Medulla oblongata (tissue), 1 donor: Measurements from ENCODE around the gene KCNQ1.

Source experiments
- DNase-seq: peaks from one replicate; pipeline ENCODE4 v3.0.0-alpha.2; 2015; ENCODE audit errors: extremely low spot score

The KCNQ1 gene

DNA sequence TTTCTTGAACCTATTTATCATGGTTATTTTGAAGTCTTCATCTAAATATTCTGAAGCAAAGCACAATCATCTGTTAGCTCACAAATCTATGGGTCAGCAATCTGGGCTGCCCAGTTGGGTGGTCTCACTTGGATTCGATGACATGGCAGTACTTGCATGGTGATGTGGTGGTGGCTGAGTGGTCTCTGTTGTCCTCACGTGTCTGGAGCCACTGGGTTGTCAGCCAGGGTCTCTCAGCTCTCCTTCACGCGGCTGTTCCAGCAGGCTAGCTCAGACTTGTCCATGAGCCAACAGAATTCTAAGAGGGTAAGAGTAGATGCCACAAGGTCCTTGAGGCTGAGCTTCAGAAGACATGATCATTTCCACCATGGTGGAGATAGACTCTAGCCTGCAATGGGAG, 321.4 kb downstream of the KCNQ1 start:
- no peak for DNase-seq

DNA sequence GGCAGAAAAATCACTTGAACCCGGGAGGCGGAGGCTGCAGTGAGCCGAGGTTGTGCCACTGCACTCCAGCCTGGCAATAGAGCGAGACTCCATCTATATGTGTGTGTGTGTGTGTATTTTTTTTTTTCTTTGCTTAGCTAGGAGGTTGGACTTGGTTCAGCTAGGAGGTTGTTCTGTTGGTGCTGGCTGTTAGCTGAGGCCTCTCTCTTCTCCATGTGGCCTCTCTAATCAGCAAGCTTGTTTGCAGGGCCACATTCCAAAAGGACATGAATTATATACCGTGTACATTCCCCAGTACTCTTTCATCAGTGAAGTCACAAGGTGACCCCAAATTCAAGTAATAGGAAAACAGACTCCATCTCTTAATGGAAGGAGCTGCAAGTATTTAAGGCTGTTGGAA, 322.3 kb downstream of the KCNQ1 start:
- DNase-seq, result no peak

DNA sequence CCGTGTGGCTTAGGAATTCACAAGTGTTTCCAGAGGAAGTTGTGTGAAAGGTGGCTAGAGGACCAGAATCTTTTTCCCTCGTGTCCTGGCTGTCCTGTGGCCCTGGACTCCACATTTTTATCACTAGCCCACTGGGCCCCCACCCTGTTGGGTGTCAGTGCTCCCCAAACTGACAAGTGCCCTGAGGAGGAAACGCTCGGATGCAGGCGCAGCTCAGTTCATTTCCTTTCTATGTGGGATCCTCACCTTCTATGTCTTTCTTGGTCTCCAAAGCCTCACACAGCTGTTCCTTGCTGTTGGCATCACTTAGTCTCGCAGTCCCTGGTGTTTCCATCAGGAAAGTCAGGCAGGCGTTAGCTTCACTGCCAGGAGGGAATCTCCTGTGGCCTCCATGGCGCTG, 323.0 kb downstream of the KCNQ1 start:
- no peak for DNase-seq

DNA sequence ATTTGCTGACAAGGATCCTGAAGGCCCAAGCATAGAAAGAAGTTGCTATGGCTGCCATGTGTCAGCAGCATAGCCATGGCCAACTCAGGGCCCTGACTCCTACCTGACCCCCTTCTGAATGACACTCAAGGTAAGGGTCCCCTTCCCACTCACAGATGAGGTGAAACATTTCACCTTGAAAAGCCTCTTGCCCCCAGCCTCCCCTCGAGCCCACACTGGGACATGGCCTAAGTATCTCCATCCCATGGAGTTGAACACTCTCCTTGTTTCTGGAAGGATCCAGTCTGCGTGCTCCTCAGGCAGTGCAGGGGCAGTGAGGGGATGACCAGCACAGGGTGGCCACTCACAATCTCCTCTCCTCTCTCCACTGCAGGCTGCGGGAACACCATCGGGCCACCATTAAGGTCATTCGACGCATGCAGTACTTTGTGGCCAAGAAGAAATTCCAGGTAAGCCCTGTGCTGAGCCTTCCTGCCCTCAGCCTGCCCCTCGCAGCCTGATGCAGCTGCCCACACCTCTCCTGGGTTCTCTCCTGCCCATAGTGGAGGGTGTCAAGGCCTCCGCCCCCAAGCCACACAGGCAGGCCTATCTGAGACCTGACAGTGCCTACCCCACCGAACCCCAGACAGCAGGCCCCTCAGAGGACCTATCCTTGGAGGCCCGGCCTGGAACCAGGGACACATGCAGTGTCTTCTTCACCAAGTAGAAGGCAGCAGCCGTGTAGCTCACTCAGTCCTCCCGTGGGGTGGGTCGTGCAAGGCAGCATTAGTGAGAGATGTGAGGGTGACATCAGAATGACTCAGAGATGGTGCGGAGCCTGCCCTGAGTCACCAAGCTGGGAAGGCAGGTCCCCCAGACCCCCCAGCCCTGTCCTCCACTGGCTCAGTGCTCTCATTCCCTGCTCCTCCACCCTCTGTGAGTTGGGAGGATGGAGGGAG, 323.9 kb downstream of the KCNQ1 start:
- no peak for DNase-seq

DNA sequence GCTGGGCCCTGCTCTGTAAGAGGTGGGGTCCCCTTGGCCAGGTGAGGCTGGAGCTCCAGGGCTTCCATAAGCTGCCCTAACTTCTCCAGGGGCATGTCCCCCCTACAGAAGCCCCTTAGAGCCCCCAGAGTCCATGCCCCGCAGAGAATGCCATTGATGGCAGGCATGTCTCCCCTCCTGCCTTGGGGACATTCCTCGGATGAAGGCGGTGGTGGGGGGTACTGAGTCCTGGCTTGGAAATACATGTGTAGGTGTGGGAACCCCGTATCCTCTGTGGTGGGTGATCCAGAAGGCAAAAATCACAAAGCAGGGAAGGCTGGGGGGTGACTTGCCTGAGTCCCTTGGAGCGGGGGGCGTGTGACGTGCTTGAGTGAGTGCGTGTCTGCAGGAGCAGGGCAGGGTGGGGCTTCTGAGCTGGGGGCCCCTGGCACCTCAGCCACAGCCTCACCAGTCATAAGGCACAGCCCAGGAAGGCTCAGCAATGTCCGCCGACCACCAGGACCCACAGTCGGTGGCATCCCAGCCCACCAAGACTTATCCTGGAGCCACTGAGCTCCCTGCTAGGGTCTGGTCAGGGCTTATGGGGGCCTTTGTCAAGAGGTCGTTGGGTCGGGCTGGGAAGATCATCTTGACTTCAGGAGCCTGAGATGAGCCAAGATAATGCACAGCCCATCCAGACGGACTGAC, 324.7 kb downstream of the KCNQ1 start:
- DNase-seq, result no peak

DNA sequence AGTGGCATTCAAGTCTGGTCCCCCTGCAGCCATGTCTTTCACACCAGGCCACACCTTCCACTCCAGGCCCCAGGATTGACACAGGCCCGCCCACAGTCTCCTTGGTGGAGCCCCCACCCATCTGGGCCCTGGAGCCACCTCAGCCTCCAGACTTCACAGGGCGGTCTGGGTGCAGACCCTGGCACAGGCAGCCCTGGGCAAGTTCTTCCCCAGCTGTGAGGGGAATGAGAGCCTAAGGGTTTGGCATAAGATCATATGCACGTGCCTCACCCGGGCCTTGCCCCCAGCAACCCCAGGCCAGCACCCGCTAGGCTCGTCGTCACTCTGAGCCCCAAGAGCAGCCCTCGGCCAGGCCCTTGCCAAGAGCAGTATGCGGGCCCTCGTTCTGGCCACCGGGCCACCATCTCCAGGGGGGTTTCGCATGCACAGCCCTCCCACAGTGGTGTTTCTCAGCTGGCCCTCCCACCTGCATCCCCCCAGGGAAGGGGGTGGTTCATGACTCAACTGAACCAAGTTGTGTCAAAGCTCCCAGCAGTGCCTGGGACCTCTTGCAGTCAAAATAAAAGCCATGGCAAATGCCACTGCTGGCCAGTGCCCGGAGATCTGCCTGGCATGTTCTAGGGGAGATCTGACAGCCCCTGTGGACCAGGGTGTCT, 325.4 kb downstream of the KCNQ1 start:
- no peak for DNase-seq

DNA sequence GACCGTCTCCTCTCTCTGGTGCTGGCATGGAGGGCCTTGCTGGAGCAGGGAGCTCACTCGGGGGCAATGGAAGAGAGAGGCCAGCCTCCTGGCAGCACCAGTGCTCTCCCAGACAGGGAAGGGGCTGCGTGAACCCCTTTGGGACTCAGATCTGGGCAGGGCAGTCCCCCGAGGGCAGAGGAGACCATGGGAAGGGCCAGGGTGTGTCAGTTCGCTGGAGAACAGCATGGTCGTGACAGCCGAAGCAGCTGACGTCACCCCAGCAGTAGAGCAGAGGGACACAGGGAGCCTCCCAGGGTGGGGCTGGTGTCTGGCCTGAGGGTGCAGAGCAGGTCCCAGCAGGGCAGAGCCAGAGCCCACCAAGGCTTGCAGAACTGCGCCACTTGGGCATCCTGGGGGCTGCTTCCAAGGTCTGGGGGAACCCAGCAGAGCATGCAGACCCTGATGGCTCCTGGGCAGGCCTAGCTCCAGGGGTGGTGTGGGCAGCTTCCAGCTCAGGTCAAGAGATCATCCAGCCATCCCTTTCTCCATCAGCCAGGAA, 326.0 kb downstream of the KCNQ1 start:
- DNase-seq, result no peak

DNA sequence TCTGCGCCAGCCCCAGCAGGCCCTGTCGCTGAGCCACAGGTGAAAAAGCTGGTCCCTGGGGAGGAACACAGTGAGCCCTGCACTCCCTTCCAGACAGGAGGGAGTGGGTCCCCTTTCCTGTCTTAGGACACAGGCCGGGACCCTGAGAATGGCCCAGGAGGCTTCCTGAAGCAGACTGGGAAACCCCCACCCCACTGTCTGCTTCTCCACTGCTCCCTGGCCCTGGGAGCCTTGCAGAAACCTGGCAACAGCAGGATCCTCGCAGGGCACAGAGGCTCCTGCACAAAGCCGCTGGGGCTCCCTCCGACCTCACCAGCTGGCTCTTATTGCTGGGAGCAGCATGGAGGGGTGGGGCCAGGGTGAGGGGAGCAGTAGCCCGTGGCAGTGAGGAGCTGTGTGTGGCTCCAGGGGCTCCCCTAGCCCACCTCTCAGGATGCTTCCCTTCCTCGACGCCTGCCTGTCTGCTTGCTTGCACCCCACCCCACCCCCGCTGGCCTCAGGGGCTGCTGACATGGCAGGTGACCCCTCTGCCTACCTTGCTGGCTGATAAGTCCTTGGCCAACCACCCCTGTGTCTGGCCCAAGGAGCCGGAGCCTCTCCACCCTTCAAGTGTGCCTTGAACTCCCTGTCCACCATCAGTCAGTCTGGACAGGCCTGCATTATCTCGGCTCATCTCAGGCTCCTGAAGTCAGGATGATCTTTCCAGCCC, 327.1 kb downstream of the KCNQ1 start:
- DNase-seq, result no peak

DNA sequence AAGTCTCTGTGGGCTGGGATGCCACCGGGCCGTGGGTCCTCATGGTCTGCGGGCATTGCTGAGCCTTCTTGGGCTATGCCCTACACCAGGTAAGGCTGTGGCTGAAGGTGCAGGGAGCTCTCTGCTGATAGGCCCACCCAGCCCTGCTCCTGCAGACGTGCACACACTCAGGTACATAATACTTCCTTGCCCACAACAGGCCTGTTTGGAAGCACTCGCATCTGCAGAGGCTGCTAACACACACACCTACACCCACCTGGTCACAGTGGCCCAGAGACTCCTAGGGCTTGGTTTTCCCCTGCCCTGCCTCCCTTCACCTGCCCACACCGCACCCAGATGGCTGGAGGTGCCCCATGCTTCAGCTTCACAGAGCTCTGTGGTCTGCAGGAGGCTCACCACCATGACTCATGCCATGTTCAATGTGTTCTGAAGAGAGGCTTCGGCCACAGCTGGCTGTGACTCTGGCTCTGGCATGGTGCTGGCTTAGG, 327.8 kb downstream of the KCNQ1 start:
- no peak for DNase-seq

DNA sequence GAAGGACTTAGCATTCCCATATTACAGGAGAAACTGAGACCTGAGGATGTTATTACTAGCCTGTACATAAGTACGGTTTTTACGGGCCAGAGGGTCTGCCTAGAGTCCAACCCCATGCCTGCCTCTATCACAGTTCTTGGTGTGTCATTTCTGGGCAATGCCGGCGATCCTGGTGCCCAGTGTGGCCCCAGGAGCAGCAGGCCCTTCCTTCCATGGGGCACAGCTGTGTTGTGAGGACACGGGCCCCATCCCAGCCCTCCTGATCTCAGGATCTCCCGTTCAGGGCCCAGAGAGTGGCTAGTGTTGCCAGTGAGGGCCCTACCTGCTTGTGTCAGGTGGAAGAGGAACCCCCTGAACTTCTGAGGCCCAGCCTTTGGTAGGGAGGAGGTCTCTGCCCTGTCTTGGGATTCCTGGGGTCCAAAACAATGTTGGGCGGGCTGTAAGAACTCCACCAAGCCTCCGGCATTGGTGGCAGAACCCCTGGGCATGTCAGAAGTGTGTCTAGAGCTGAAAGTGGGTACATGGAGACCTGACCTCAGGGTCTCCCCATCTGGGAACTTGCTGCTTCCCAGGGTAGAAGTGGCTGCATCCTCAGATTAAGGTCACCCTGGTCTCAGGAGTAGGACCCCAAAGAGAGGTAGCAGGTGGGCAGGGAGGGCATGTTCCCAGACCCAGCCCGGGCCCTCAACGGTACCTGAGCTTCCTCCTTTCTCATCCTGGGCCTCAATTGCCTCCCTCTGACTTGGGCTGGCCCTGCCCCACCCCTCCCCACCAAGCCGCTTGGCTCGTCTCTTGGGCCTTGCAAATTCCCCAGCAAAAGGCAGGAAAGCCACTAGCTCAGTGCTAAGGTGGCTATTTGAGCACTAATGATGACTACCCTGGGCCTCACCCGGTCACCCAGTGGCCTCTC, 329.6 kb downstream of the KCNQ1 start:
- DNase-seq, result no peak

DNA sequence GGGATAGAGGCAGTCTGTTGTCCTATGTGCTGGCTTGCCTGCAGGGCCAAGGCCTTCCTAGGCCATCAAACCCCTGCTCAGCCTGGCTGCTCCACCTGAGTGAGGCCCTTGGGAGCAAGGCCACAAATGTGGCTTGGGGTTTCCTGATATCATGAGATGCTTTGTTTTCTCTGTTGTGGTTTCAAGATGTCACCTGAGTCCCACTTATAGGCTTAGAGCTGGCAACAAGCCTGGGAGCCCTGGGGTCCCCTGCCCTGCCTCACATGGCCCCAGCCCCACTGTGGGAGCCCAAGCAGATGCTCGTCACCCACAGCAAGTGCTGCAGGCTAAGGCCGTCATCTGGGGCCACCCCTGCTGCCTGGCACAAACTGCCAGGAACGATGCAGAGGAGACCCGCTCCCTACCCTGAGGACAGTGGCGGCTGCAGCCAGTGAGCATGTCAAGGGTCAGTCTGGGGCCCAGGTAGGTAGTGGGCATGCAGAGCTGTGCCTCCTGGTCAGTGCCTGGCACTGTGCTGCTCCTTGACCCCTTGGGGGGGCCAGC, 330.3 kb downstream of the KCNQ1 start:
- DNase-seq, result no peak

DNA sequence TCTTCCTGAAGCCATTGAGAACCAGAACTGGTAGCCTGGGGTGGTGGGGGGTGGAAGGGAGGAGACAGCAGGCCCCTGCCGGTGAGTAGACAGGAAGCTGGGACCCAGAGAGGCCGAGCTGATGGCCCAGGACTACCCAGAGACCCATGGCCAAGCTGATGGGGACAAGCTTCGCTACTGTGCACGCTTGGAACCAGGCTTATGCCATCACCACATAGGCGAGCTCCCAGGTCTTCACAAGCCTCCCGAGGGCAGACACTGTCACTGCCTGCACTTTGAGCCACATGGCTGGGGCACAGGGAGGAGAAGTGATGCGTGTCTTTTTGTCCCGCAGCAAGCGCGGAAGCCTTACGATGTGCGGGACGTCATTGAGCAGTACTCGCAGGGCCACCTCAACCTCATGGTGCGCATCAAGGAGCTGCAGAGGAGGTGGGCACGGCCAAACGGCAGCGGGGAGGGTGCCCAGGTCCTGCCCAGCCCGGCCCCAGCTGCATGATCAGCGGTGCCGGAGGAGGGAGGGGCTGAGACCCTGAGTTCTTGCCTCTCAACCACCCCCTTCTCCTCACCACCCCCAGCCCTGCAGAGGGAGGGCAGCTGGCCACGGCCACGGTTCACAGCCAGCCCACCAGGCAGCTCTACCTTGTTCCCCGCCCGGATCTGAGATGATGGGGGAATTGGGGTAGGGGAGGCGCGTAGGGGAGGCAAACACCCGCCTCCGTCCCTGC, 331.0 kb downstream of the KCNQ1 start:
- no peak for DNase-seq

DNA sequence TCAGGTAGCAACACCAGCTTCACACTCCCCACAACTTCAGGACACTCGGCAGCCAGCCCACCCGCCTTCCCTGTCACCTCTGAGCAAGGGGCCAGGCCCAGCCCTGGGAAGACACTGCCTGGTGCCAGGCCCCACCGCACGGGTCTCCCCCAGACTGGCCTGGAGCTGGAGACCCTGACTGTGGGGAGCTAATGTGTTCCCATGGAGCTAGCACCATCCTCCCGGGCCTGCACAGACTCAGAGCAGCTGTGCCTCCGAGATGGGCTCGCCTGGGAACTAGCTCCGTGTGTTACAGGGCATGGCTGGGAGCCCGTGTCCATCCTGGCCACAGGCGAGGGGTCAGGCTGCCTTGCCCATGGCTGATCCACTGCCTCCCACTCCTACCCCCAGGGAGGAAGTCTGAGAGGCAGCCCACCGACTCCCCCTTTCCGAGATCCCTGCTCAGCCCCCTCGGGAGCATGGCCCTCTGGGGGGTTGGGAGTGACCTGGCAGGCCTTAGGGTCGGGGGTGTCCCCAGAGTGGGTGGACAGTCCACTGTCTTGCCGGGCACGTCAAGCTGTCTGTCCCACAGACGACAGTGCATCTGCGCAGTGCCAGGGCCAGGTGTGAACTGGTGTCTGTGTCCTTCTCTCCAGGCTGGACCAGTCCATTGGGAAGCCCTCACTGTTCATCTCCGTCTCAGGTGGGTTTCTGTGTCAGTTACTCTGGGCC, 331.7 kb downstream of the KCNQ1 start:
- no peak for DNase-seq

DNA sequence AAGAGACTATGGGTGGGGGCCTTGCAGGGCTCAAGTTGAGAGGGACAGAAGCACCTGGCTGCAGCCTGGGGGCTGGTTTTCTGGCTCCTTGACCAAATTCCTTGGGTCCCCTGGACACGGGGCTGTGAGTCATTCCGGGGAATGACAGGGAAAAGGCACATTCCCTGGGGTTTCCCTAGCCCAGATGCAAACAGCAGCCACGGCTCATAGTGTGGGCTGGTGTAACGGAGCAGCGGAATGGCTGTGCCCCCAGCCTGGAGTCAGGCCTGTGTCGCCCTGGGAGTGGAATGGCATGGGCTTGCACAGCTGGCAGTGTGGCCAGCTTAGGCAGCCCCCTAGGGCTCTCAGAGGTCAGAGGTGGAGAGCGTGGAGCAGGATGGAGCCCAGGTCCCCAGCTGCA, 332.6 kb downstream of the KCNQ1 start:
- DNase-seq, result no peak

DNA sequence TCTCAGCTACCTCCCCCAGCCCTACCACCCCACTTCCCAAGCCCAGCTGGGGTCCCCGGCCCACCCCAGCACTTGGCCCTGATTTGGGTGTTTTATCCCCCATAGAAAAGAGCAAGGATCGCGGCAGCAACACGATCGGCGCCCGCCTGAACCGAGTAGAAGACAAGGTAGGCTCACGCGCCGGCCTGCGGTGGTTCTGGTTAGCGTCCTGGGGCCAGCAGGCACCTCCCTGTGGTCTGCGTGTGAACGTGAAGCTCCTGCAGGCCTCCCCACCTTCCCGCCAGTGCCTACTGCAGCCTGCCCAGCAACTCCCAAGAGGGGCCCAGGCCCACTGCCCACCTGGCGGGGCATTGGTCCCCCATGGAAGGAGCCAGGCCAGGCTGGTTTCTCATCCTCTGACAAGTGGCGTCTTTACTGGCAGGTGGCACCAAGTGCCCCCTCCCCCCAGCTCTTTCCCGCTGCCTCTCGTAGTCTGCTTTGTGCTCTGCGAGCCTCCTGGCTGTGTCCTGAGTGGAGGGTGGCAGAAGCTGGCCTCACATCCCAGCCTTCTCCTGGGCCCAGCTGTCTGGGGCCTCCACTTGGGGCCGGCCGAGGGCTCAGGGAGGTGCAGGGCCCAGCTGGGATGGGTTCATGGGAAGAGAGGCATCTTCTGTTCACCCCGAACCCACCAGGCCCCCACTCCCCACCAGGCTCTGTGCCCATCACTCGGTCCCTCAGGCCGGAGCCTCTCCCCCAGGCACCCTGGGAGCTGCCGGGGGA, 333.2 kb downstream of the KCNQ1 start:
- peak; percentile 6 for DNase-seq

DNA sequence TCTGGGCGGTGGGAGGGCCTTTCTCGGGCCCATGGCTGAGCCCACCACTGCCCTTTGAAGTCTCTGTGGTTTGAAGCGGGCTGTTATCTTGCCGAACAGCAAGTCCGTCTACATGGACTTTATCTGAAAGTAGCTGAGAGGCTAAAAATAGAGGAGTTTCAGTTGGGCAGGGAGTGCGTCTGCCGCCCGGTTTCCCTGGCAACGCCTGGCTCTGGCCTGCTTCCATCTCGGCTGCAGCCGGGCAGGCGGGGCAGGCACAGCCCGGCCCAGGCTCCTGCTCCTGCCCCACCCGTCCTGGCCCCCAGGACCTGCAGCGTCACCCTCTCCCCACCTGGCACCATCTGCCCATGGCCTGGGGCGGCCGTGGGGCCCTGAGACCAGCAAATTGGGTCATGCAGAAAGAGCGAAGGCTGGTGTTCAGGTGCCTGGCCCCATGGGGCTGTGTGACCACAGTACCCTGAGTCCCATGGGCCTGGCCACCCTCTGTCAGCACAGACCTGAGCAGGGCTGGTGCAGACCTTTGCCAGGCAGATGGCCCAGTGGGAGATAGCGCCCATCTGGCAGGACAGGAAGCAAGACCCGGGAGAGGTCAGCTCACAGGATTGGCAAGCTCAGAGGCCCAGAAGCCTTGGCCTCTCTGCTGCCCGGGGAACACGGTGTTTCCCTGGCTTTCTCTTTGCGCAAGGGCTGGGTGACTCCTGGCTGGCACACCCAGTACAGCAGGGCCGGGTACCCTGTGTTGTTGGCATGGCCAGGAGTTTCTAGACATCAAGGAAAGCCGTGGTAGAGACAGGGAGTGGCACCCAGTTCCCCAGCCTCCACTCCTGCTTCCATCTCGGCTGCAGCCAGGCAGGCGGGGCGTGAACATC, 334.1 kb downstream of the KCNQ1 start:
- DNase-seq, result peak; percentile 86

DNA sequence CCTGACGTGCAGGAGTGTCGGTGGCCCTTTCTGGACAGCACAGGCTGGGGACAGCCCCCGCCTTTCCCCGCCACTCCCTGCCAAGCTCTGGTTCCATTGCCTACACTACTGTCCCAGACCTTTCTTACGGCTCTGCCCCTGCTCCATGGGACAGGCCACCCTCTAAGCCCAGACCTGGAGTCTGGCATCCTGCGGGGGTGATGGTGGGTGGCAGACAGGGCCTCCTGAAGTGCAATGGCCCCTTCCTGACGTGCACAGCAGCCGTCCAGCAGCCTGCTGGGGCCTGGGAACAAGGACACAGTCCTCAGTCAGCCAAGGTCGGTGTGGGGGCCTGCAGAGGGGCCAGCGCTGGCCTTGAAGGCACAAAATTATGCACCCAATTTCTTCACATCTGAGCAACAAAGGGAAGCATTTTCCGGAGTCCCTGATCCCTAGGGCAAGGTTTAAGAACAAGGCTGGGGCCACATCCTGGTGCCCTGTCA, 334.7 kb downstream of the KCNQ1 start:
- no peak for DNase-seq
